Keratinocyte (primary cell): Measurements from ENCODE around the gene ANKRD44. TPM values are rescaled to one million over a fixed set of nuclear protein-coding genes. Genes with fewer than 3 reads are reported as not detected.

Experiments
- DNase-seq: peaks from one replicate; pipeline ENCODE4 v3.0.0-alpha.2; 2011; ENCODE audit warnings: low read depth, missing footprints, low spot score
- FAIRE-seq: peaks from 2 replicates; lab custom pipeline; 2011; peaks lifted over from hg19 to GRCh38; lab: Jason Lieb, UNC
- H2AFZ ChIP-seq: 2 replicates; pipeline ENCODE4 v1.6.0; 2012; ENCODE audit warnings: low read length, control low read depth, inconsistent platforms; ENCODE audit not compliant: control insufficient read depth
- H3K27ac ChIP-seq: 2 replicates; pipeline ENCODE4 v1.5.1; 2011; ENCODE audit warnings: low read length; ENCODE audit not compliant: control insufficient read depth, insufficient read depth
- H3K27me3 ChIP-seq: 3 replicates; pipeline ENCODE4 v1.6.0; 2011; ENCODE audit warnings: low read length; ENCODE audit not compliant: control insufficient read depth, insufficient read depth; ENCODE audit errors: extremely low read depth
- H3K36me3 ChIP-seq, 2 experiments: 2 replicates in 1 of 2; 3 replicates in 1 of 2; pipeline ENCODE4 v1.5.1; 2011; ENCODE audit warnings: low read length in 2 of 2, mild to moderate bottlenecking in 1 of 2; ENCODE audit not compliant: control insufficient read depth in 2 of 2, insufficient read depth in 2 of 2; ENCODE audit errors: extremely low read depth in 1 of 2
- H3K4me1 ChIP-seq: 3 replicates; pipeline ENCODE4 v1.5.1; 2011; ENCODE audit warnings: low read length; ENCODE audit not compliant: control insufficient read depth, insufficient read depth; ENCODE audit errors: extremely low read depth
- H3K4me2 ChIP-seq: 3 replicates; pipeline ENCODE4 v1.6.0; 2011; ENCODE audit warnings: low read depth, low read length; ENCODE audit not compliant: control insufficient read depth, insufficient read depth; ENCODE audit errors: extremely low read depth
- H3K4me3 ChIP-seq, 3 experiments: fragments of 200-600 bp in 1 of 3; sonication (generic) in 1 of 3; 2 replicates in 2 of 3; 3 replicates in 1 of 3; pipeline ENCODE4 v1.5.1; 2011 to 2016; ENCODE audit warnings: low read length in 3 of 3, mild to moderate bottlenecking in 3 of 3, control low read depth in 2 of 3, inconsistent platforms in 1 of 3, low read depth in 1 of 3, mixed read lengths in 1 of 3, mixed run types in 1 of 3, moderate library complexity in 1 of 3; ENCODE audit not compliant: control insufficient read depth in 2 of 3, insufficient read depth in 2 of 3; ENCODE audit errors: extremely low read depth in 1 of 3
- H3K79me2 ChIP-seq: 2 replicates; pipeline ENCODE4 v1.6.0; 2012; ENCODE audit warnings: low read length; ENCODE audit not compliant: control insufficient read depth, insufficient read depth
- H3K9ac ChIP-seq: 3 replicates; pipeline ENCODE4 v1.6.0; 2011; ENCODE audit warnings: low read length; ENCODE audit not compliant: control insufficient read depth, insufficient read depth; ENCODE audit errors: extremely low read depth
- H3K9me1 ChIP-seq: 3 replicates; pipeline ENCODE4 v1.6.0; 2011; ENCODE audit warnings: low read length; ENCODE audit not compliant: control insufficient read depth, insufficient read depth; ENCODE audit errors: extremely low read depth
- H3K9me3 ChIP-seq: 2 replicates; pipeline ENCODE4 v1.5.1; 2012; ENCODE audit warnings: low read depth, low read length; ENCODE audit not compliant: control insufficient read depth
- H4K20me1 ChIP-seq: 3 replicates; pipeline ENCODE4 v1.6.0; 2011; ENCODE audit warnings: low read length; ENCODE audit not compliant: control insufficient read depth, insufficient read depth; ENCODE audit errors: extremely low read depth
- EZH2 ChIP-seq: IDR thresholded peaks from one replicate; pipeline ENCODE4 v1.6.1; 2012; ENCODE audit warnings: inconsistent platforms, mild to moderate bottlenecking, low read length, moderate library complexity
- dilution Hi-C: fragments of 300-500 bp; cut with MboI; formaldehyde crosslinking; loops from one replicate; pipeline ENCODE4 v1.7.0; 2020; ENCODE audit warnings: low sequenced_read_pairs; ENCODE audit not compliant: extremely low pct_ligation_motif_present
- polyA plus RNA-seq, 5 experiments: library from polyadenylated mRNA; depleted of rRNA in 3 of 5; stranded (reverse) in 3 of 5; stranded (forward) in 1 of 5; unstranded in 1 of 5; fragments of >200 nt; gene quantifications; 1 replicate in 1 of 5; 2 replicates in 3 of 5; 3 replicates in 1 of 5; pipeline versions ENCODE4 v1.2.1 to v1.2.3, GENCODE V29; 2011 to 2012; ENCODE audit warnings: missing spikeins in 2 of 5, low read depth in 1 of 5, low replicate concordance in 1 of 5
- TF ChIP-seq, protein P1 (sequence below), 3 experiments: IDR thresholded peaks in 1 of 3; conservative IDR thresholded peaks in 1 of 3; optimal IDR thresholded peaks in 1 of 3; 2 replicates in 2 of 3; 3 replicates in 1 of 3; pipeline versions ENCODE3 to v1.5.1; 2011; ENCODE audit warnings: low read length in 3 of 3, mild to moderate bottlenecking in 3 of 3, moderate library complexity in 2 of 3, control low read depth in 1 of 3, inconsistent platforms in 1 of 3; ENCODE audit not compliant: insufficient read depth in 2 of 3; ENCODE audit errors: extremely low read depth in 1 of 3

Gene ANKRD44
- polyA plus RNA-seq, 1 donor (not counting 4 experiments of a cell fraction or from before 2014, with no cell fraction given) = 0.35 TPM

DNA sequence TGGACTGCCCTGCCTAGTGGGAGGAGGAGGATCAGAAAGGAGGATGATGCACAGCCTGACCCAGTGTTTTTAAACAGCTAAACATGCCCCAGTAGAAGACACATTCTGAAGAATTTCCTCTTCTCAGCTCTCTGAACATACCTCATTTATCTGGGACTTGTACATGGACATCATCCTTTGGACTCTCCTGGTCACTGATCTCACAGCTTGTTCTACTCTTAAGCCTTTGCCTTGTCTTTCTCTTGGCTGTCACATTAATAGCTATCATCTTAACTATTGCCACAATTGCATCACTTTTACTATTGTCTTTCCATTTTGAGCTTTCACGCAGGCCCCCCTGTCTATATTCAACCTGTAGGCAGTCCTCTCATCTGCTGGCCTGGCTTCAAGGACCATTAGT is 342.1 kb downstream of the ANKRD44 start:
- no peak overlapping the region for H3K4me2 ChIP-seq
- H3K4me1 ChIP-seq = peaks cover 10% of the 10 kb centered on the region
- H3K27ac ChIP-seq = no peak overlapping the region
- no peaks in the 10 kb centered on the region for H4K20me1 ChIP-seq
- H3K9ac ChIP-seq = no peak overlapping the region
- H3K79me2 ChIP-seq = no peaks in the 10 kb centered on the region
- dilution Hi-C loops = no loop called here
- DNase-seq (no peak), FAIRE-seq (peak; percentile 46)
- H3K27me3 ChIP-seq = no peaks in the 10 kb centered on the region
- no peak for TF ChIP-seq EZH2
- TF ChIP-seq, protein P1, sequence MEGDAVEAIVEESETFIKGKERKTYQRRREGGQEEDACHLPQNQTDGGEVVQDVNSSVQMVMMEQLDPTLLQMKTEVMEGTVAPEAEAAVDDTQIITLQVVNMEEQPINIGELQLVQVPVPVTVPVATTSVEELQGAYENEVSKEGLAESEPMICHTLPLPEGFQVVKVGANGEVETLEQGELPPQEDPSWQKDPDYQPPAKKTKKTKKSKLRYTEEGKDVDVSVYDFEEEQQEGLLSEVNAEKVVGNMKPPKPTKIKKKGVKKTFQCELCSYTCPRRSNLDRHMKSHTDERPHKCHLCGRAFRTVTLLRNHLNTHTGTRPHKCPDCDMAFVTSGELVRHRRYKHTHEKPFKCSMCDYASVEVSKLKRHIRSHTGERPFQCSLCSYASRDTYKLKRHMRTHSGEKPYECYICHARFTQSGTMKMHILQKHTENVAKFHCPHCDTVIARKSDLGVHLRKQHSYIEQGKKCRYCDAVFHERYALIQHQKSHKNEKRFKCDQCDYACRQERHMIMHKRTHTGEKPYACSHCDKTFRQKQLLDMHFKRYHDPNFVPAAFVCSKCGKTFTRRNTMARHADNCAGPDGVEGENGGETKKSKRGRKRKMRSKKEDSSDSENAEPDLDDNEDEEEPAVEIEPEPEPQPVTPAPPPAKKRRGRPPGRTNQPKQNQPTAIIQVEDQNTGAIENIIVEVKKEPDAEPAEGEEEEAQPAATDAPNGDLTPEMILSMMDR (optimal IDR thresholded peaks at IDR 0.05 in 1 of 3, IDR thresholded peaks at IDR 0.05 in 1 of 3, conservative IDR thresholded peaks at IDR 0.05 in 1 of 3; ENCODE audit: extremely low read depth in 1 of 3, insufficient read depth in 2 of 3, low read length in 3 of 3) = no peak
- no peak overlapping the region for H3K4me3 ChIP-seq
- no peaks in the 10 kb centered on the region for H3K9me3 ChIP-seq
- H3K9me1 ChIP-seq = no peaks in the 10 kb centered on the region
- no peak overlapping the region for H2AFZ ChIP-seq
- no peaks in the 10 kb centered on the region for H3K36me3 ChIP-seq

GRCh38 chr2:196967775-196968174 is 342.8 kb downstream of the ANKRD44 start:
- no peaks in the 10 kb centered on the region for H3K79me2 ChIP-seq
- dilution Hi-C loops = no loop called here
- no peaks in the 10 kb centered on the region for H3K27me3 ChIP-seq

More at GRCh38 chr2:196967775-196968174, 342.8 kb downstream of the ANKRD44 start:
- Histone ChIP-seq H3K9me1 (no peaks in the 10 kb centered on the region), H3K9ac (no peak overlapping the region), H3K4me1 (peaks cover 16% of the 10 kb centered on the region), H3K9me3 (no peaks in the 10 kb centered on the region), H3K27ac (no peak overlapping the region), H3K4me3 (no peak overlapping the region), H3K4me2 (no peak overlapping the region), H4K20me1 (no peaks in the 10 kb centered on the region), H2AFZ (no peak overlapping the region), H3K36me3 (no peaks in the 10 kb centered on the region)
- no peak for FAIRE-seq
- TF ChIP-seq EZH2 = no peak
- TF ChIP-seq, protein P1 (optimal IDR thresholded peaks at IDR 0.05 in 1 of 3, IDR thresholded peaks at IDR 0.05 in 1 of 3, conservative IDR thresholded peaks at IDR 0.05 in 1 of 3; ENCODE audit: extremely low read depth in 1 of 3, insufficient read depth in 2 of 3, low read length in 3 of 3) = no peak
- DNase-seq = no peak
